ENCODE data around the gene LONRF2.

LONRF2 gene

DNA sequence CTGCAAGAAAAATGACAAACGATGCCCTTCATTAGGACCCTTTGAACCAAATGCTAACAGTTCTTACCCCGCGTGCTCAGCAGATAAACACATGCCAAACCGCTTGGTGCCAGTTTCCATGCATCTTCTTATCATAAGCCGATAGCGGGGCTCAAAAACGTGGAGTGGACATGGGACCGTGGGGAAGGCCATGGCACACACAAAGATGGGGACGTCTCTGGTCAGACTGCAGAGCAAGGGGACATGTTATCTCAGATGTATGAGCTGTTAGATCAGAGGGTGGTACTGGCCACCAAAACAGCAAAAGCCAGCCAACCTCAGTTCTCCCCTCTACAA is 28.2 kb downstream of the LONRF2 start:
- no peaks in the 10 kb centered on the region for H3K9me3 Mint-ChIP-seq
- no peak overlapping the region for H3K27ac Mint-ChIP-seq
- peaks cover 5% of the 10 kb centered on the region for H3K27me3 Mint-ChIP-seq (ENCODE audit: low read depth)
- H3K4me1 Mint-ChIP-seq: no peaks in the 10 kb centered on the region
- peaks cover 4% of the 10 kb centered on the region for H3K36me3 Mint-ChIP-seq (ENCODE audit: low read depth)
- H3K4me3 Mint-ChIP-seq: no peak overlapping the region
- TF ChIP-seq, protein P1, sequence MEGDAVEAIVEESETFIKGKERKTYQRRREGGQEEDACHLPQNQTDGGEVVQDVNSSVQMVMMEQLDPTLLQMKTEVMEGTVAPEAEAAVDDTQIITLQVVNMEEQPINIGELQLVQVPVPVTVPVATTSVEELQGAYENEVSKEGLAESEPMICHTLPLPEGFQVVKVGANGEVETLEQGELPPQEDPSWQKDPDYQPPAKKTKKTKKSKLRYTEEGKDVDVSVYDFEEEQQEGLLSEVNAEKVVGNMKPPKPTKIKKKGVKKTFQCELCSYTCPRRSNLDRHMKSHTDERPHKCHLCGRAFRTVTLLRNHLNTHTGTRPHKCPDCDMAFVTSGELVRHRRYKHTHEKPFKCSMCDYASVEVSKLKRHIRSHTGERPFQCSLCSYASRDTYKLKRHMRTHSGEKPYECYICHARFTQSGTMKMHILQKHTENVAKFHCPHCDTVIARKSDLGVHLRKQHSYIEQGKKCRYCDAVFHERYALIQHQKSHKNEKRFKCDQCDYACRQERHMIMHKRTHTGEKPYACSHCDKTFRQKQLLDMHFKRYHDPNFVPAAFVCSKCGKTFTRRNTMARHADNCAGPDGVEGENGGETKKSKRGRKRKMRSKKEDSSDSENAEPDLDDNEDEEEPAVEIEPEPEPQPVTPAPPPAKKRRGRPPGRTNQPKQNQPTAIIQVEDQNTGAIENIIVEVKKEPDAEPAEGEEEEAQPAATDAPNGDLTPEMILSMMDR (IDR thresholded peaks at IDR 0.05; ENCODE audit: unreplicated experiment in 3 of 3): no peak

DNA sequence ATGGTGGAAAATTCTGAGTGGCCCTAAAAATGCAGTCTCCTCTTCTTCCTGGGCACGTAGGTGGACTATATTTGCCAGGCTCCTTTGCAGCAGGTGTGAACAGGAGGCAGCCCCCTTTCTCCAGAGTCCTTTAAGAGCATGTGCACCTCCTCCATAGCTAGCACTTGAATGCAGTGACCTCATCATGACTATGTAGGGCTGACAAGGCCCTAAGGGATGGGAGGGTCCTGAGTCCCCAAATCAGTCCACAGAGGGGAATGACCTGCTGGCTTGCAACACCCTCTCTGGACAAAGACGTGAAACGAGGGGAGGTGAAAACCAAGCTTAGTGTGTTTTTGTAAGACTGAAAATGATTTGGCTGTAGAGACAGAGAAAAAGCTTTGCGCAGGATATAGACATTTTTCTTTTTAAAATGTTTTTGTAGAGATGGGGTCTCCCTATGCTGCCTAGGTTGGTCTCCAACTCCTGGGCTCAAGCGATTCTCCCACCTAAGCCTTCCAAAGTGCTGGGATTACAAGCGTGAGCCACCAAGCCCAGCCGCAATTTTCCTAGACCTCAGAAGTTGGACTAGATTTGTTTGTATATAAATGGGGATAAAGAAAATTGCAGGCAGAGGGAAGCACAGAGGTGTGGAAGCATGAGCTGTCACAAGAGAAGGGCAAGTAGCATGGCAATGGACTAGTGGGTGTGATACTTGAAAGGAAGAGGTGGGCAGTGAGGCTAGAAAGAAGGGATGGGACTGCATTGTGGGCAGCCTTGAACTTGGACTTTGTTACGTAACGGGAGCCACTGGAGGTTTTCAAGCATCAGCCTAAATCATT is 28.8 kb downstream of the LONRF2 start:
- Mint-ChIP-seq H3K27me3 (ENCODE audit: low read depth) (peaks cover 5% of the 10 kb centered on the region), H3K4me3 (no peak overlapping the region), H3K36me3 (ENCODE audit: low read depth) (peaks cover 4% of the 10 kb centered on the region), H3K4me1 (no peaks in the 10 kb centered on the region), H3K9me3 (no peaks in the 10 kb centered on the region), H3K27ac (no peak overlapping the region)
- TF ChIP-seq, protein P1 (IDR thresholded peaks at IDR 0.05; ENCODE audit: unreplicated experiment in 3 of 3): no peak

DNA sequence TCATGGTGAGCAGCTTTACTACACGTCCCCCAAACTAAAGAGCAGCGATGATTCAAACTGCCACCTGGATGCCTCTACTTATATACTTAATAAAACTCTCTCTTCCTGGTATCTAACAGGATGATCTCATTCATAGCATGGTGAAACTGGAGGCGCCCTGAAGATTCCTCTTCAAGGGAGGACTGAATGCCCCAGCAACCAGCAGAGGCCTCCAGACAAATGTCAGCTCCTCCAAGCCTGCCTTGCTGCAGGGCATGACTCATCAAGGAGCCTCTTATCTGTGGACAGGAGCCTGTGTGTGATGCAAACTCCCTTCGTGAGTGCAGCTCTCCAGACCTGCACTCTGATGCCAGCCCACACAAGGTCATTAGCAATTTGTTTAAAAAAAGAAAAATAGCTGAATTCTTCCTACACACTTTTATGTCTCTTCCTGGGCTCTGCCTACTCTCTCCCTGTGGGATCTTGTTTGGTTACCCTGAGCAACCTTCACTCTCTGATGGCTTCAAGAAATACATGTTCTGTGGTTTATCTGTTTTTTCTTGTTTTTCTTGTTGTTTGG is 30.2 kb downstream of the LONRF2 start:
- no peaks in the 10 kb centered on the region for H3K4me1 Mint-ChIP-seq
- H3K27ac Mint-ChIP-seq: no peak overlapping the region
- H3K27me3 Mint-ChIP-seq (ENCODE audit: low read depth): peaks cover 5% of the 10 kb centered on the region
- no peaks in the 10 kb centered on the region for H3K9me3 Mint-ChIP-seq
- no peaks in the 10 kb centered on the region for H3K36me3 Mint-ChIP-seq (ENCODE audit: low read depth)
- TF ChIP-seq, protein P1 (IDR thresholded peaks at IDR 0.05; ENCODE audit: unreplicated experiment in 3 of 3): no peak
- no peak overlapping the region for H3K4me3 Mint-ChIP-seq

DNA sequence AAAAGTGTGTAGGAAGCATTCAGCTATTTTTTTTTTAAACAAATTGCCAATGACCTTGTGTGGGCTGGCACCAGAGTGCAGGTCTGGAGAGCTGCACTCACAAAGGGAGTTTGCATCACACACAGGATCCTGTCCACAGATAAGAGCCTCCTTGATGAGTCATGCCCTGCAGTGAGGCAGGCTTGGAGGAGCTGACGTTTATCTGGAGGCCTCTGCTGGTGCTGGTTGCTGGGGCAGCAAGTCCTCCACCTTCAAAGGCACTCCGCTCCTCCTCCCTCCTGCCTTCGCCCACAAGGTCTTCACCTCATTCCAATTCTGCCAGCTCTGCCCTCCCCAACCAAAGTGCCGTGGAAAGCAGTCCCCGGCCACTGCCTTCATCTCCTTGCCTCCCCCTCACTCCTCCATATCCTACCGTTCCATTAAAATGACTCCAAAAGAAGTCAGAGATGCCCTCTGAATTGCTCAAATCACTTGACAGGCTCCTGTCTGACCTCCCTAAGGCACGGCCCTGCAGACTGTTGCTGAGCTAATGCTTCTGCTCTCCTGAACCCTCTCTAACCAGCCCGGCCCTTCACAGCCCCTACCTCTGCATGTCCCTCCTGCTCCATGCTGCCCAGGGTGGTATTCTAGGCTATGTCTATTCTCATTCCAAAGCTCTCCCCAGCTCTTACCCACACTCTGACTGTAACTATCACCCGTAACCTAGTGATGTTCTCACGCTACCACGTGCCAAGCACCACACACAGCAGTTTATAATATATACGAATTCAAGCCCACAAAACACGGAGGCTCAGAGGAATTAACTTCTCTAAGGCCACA is 30.9 kb downstream of the LONRF2 start:
- no peaks in the 10 kb centered on the region for H3K9me3 Mint-ChIP-seq
- H3K4me3 Mint-ChIP-seq: no peak overlapping the region

DNA sequence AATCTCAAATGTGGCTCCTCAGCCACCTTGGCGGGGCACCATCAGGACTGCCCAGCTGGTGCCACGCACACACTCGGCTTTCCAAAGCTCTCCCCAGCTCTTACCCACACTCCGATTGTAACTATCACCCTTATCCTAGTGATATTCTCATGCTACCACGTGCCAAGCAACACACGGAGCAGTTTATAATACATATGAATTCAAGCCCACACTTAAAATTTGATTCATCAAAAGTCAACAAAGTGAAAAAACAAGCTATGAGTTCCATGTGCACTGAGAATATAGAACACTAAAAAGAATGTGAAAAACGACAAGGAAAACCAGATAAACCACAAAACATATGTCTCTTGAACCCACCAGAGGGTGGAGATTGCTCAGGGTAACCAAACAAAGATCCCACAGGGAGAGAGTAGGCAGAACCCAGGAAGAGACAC is 31.6 kb downstream of the LONRF2 start:
- H3K27ac Mint-ChIP-seq: no peak overlapping the region
- no peak overlapping the region for H3K4me3 Mint-ChIP-seq
- H3K4me1 Mint-ChIP-seq: peaks cover 6% of the 10 kb centered on the region
- no peaks in the 10 kb centered on the region for H3K9me3 Mint-ChIP-seq
- peaks cover 5% of the 10 kb centered on the region for H3K27me3 Mint-ChIP-seq (ENCODE audit: low read depth)
- TF ChIP-seq, protein P1 (IDR thresholded peaks at IDR 0.05; ENCODE audit: unreplicated experiment in 3 of 3): no peak
- no peaks in the 10 kb centered on the region for H3K36me3 Mint-ChIP-seq (ENCODE audit: low read depth)

More for the DNA sequence above, 30.9 kb downstream of the LONRF2 start:
- peaks cover 5% of the 10 kb centered on the region for H3K27me3 Mint-ChIP-seq (ENCODE audit: low read depth)
- H3K36me3 Mint-ChIP-seq (ENCODE audit: low read depth): no peaks in the 10 kb centered on the region
- no peak overlapping the region for H3K27ac Mint-ChIP-seq
- no peaks in the 10 kb centered on the region for H3K4me1 Mint-ChIP-seq
- TF ChIP-seq, protein P1 (IDR thresholded peaks at IDR 0.05; ENCODE audit: unreplicated experiment in 3 of 3): no peak
